ENCODE measurements around the gene NMRK1.

DNA sequence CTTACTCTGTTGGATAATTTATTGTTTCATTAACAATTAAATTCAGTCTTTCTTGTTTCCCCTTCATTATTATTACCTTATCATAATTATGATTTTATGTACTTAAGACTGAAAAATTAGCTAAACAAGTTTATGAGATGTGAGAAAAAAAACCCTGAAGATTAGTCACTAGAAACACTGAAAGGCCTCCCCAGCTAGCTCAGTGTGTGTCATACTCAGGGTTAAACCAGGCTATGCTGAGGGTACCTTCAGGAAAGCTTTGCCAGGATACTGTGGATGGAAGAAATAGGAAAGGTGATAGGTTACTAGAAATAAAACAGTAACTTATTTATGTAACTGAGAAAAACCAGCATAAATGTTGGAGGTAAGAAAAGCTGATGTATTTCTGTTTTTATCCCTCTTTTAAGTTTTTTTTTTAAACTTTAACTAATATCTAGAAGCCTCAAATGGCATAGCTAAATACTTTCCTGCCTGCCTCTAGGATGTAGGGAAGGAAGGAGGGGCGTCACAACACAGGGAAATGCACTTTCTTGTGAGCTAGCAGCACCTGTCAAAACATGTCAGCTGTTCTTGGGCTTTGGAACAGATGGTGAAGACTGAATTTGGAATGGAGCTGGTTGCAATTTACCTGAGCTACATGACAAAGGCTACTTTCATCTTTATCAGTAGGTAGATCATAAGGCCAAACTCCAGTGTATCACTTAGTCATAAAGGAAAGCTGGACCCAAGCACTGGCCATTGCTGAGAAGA, 24.2 kb downstream of the NMRK1 start:
- TF ChIP-seq SIN3B (IDR thresholded peaks at IDR 0.05; ENCODE audit: low read length), result no peak
- TF ChIP-seq SRSF9 (IDR thresholded peaks at IDR 0.05; ENCODE audit: borderline replicate concordance, insufficient read depth, low read depth, low read length, poor library complexity, severe bottlenecking), result no peak
- TF ChIP-seq, protein P1, sequence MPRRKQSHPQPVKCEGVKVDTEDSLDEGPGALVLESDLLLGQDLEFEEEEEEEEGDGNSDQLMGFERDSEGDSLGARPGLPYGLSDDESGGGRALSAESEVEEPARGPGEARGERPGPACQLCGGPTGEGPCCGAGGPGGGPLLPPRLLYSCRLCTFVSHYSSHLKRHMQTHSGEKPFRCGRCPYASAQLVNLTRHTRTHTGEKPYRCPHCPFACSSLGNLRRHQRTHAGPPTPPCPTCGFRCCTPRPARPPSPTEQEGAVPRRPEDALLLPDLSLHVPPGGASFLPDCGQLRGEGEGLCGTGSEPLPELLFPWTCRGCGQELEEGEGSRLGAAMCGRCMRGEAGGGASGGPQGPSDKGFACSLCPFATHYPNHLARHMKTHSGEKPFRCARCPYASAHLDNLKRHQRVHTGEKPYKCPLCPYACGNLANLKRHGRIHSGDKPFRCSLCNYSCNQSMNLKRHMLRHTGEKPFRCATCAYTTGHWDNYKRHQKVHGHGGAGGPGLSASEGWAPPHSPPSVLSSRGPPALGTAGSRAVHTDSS (CRISPR knock-in tag; conservative IDR thresholded peaks at IDR 0.05), result no peak
- no peak for TF ChIP-seq SP2 (CRISPR knock-in tag; IDR thresholded peaks at IDR 0.05)
- TF ChIP-seq HOXA7 (CRISPR knock-in tag; IDR thresholded peaks at IDR 0.05), result no peak

All from HepG2 (cell line).